K562 (cell line): ENCODE results near the gene CTCFL. TPM values are rescaled to one million over a fixed set of nuclear protein-coding genes. Genes with fewer than 3 reads are reported as not detected.
A peak's percentile ranks its signal among the peaks of the same experiment; 100 is the strongest.

Experiments used
- AFF1 ChIP-seq, 2 experiments: fragments of 450-650 bp; IDR thresholded peaks; 2 replicates each; pipeline ENCODE4 v1.6.1; 2018; ENCODE audit warnings: mild to moderate bottlenecking in 2 of 2, low read depth in 1 of 2; ENCODE audit not compliant: partially characterized antibody in 2 of 2
- ATF7 ChIP-seq: fragments of 450-650 bp; IDR thresholded peaks from 2 replicates; pipeline ENCODE4 v1.7.1; 2014; ENCODE audit warnings: mild to moderate bottlenecking, moderate library complexity
- BRD4 ChIP-seq: fragments of 200-600 bp; sonication (generic); IDR thresholded peaks from 2 replicates; pipeline ENCODE4 v1.6.1; 2017; ENCODE audit warnings: inconsistent platforms
- FOXJ3 ChIP-seq: sonication (generic); formaldehyde crosslinking; IDR thresholded peaks from 2 replicates; pipeline ENCODE4 v1.4.0; 2020; ENCODE audit warnings: mild to moderate bottlenecking, missing genetic modification reagents
- KDM1A ChIP-seq, 2 experiments: fragments of 450-650 bp; IDR thresholded peaks; 2 replicates each; pipeline ENCODE4 v1.6.1; 2016; ENCODE audit warnings: mild to moderate bottlenecking in 2 of 2
- MAZ ChIP-seq, 2 experiments: fragments of 450-650 bp in 1 of 2; sonication (generic) in 1 of 2; formaldehyde crosslinking; IDR thresholded peaks in 1 of 2; conservative IDR thresholded peaks in 1 of 2; 2 replicates each; pipeline versions ENCODE4 v1.4.0 to v1.5.0; 2020; ENCODE audit warnings: mild to moderate bottlenecking in 1 of 2, missing genetic modification reagents in 1 of 2
- NFRKB ChIP-seq: fragments of 450-650 bp; IDR thresholded peaks from 2 replicates; pipeline ENCODE4 v1.6.1; 2016; ENCODE audit warnings: low read depth
- NR4A1 ChIP-seq, 2 experiments: fragments of 250-450 bp in 1 of 2; fragments of 450-650 bp in 1 of 2; sonication (Bioruptor Pico) in 1 of 2; IDR thresholded peaks; 2 replicates each; pipeline versions ENCODE4 v1.4.0 to v1.6.1; 2016 to 2020; ENCODE audit warnings: mild to moderate bottlenecking in 2 of 2, missing compliant biosample characterization in 1 of 2, missing genetic modification characterization in 1 of 2, moderate library complexity in 1 of 2
- PHF8 ChIP-seq: fragments of 200-600 bp; sonication (generic); IDR thresholded peaks from 2 replicates; pipeline ENCODE4 v1.6.1; 2012; ENCODE audit warnings: mixed run types, mild to moderate bottlenecking, inconsistent platforms, low read length, moderate library complexity, borderline replicate concordance
- POLR2AphosphoS5 ChIP-seq: IDR thresholded peaks from 2 replicates; pipeline ENCODE4 v1.6.1; 2011; ENCODE audit warnings: mild to moderate bottlenecking, low read depth, low read length, moderate library complexity; ENCODE audit not compliant: control insufficient read depth, insufficient read depth
- RHOXF2B ChIP-seq: fragments of 250-450 bp; sonication (Bioruptor Pico); conservative IDR thresholded peaks from 2 replicates; pipeline ENCODE4 v1.5.1; 2021
- SMAD4 ChIP-seq: fragments of 250-450 bp; sonication (Bioruptor Pico); conservative IDR thresholded peaks from 2 replicates; pipeline ENCODE4 v1.8.0; 2021; ENCODE audit warnings: inconsistent platforms, mild to moderate bottlenecking, moderate library complexity
- SUPT5H ChIP-seq: fragments of 450-650 bp; IDR thresholded peaks from 2 replicates; pipeline ENCODE4 v1.6.1; 2016
- USF2 ChIP-seq: sonication (generic); formaldehyde crosslinking; IDR thresholded peaks from 2 replicates; pipeline ENCODE4 v1.5.0; 2020; ENCODE audit warnings: missing genetic modification reagents
- ZNF232 ChIP-seq: sonication (generic); formaldehyde crosslinking; IDR thresholded peaks from 2 replicates; pipeline ENCODE4 v1.8.0; 2022; ENCODE audit warnings: mild to moderate bottlenecking, missing genetic modification reagents
- ZNF431 ChIP-seq: sonication (generic); formaldehyde crosslinking; IDR thresholded peaks from 2 replicates; pipeline ENCODE4 v1.8.0; 2022; ENCODE audit warnings: mild to moderate bottlenecking, missing genetic modification reagents
- ZNF518B ChIP-seq: fragments of 250-450 bp; sonication (Bioruptor Pico); IDR thresholded peaks from 2 replicates; pipeline ENCODE4 v1.5.0; 2021; ENCODE audit warnings: mild to moderate bottlenecking, moderate library complexity
- ZNF583 ChIP-seq: fragments of 250-450 bp; sonication (Bioruptor Pico); IDR thresholded peaks from 2 replicates; pipeline ENCODE4 v1.4.0; 2020
- ZNF644 ChIP-seq: fragments of 200-800 bp; sonication (Bioruptor generic); IDR thresholded peaks from 2 replicates; pipeline ENCODE4 v1.6.1; 2016; ENCODE audit warnings: low read depth, missing genetic modification characterization, missing compliant biosample characterization
- ZNF707 ChIP-seq: fragments of 250-450 bp; sonication (Bioruptor Pico); conservative IDR thresholded peaks from 2 replicates; pipeline ENCODE4 v1.8.0; 2022; ENCODE audit warnings: inconsistent platforms, mild to moderate bottlenecking, moderate library complexity
- polyA plus RNA-seq, 8 experiments: library from polyadenylated mRNA; depleted of rRNA in 4 of 8; stranded (reverse) in 5 of 8; unstranded in 3 of 8; fragments of >200 nt; fragmentation: Nextera tagmentation in 2 of 8; fragmentation: Illumina TruSeq in 1 of 8; extraction: Ambion mirVana in 2 of 8; extraction: Trizol in 1 of 8; gene quantifications; 2 replicates each; pipeline versions ENCODE4 v1.2.1 to v1.2.3, GENCODE V29; 2011 to 2014; ENCODE audit warnings: inconsistent platforms in 1 of 8, missing spikeins in 1 of 8
- total RNA-seq, 7 experiments: library from RNA; depleted of rRNA in 6 of 7; stranded (reverse); fragments of >200 nt in 6 of 7; fragmentation: Illumina TruSeq in 2 of 7; extraction: Trizol in 2 of 7; gene quantifications; 2 replicates each; pipeline versions ENCODE4 v1.2.1 to v1.2.3, GENCODE V29; 2011 to 2021; ENCODE audit warnings: low replicate concordance in 1 of 7

The CTCFL gene
- total and polyA plus RNA-seq, 9 of the 15 experiments (the other 6 are each of a cell fraction or from before 2014, with no cell fraction given): 42.4 to 188 (median 111) TPM

- peak; percentile 61; the same call in 1 of the 2 replicates for TF ChIP-seq ZNF583
- TF ChIP-seq SMAD4 (CRISPR knock-in tag): peak; percentile 39
- TF ChIP-seq ZNF518B (CRISPR knock-in tag): no peak
- TF ChIP-seq AFF1 (IDR thresholded peaks at IDR 0.05; ENCODE audit: low read depth in 1 of 2, partially characterized antibody in 2 of 2): no peak
- TF ChIP-seq POLR2AphosphoS5: peak; percentile 48; the same call in 1 of the 2 replicates
- peak; percentile 73; the same call in 1 of the 2 replicates for TF ChIP-seq BRD4
- TF ChIP-seq ZNF232: peak; percentile 89; the same call in 1 of the 2 replicates
- peak in 1 of 2 experiments; percentile 66; a peak in 2 of 4 replicates for TF ChIP-seq MAZ (CRISPR knock-in tag; conservative IDR thresholded peaks at IDR 0.05 in 1 of 2, IDR thresholded peaks at IDR 0.05 in 1 of 2)
- peak; percentile 67; the same call in 1 of the 2 replicates for TF ChIP-seq NFRKB
- peak; percentile 75 for TF ChIP-seq SUPT5H
- peak; percentile 36 for TF ChIP-seq ZNF431 (CRISPR knock-in tag)
- no peak for TF ChIP-seq RHOXF2B (CRISPR knock-in tag)
- peak; percentile 33; the same call in 1 of the 2 replicates for TF ChIP-seq USF2 (CRISPR knock-in tag)
- peak; percentile 64; the same call in 1 of the 2 replicates for TF ChIP-seq PHF8
- TF ChIP-seq ATF7: no peak
- no peak for TF ChIP-seq KDM1A (IDR thresholded peaks at IDR 0.05)
- 0 out of 2 replicates have a peak, but pooled peaks have one; percentile 55 for TF ChIP-seq ZNF644 (tag)
- no peak for TF ChIP-seq ZNF707
- peak; percentile 33; the same call in 1 of the 2 replicates for TF ChIP-seq FOXJ3 (CRISPR knock-in tag)
- no peak; the same call in 1 of the 2 replicates for TF ChIP-seq NR4A1 (CRISPR knock-in tag; IDR thresholded peaks at IDR 0.05)
- peak; percentile 66; the same call in 1 of the 2 replicates for TF ChIP-seq NR4A1 (tag; IDR thresholded peaks at IDR 0.05)
Observed at GRCh38 chr20:57524511-57525176, at the start of gene CTCFL (continued).
